Measurements from ENCODE around the gene CREBRF. TPM values are rescaled to one million over a fixed set of nuclear protein-coding genes. Genes with fewer than 3 reads are reported as not detected.

Gene CREBRF
- total and polyA plus RNA-seq, 7 donors = 0.92 to 17.1 (median 13.1) TPM

DNA sequence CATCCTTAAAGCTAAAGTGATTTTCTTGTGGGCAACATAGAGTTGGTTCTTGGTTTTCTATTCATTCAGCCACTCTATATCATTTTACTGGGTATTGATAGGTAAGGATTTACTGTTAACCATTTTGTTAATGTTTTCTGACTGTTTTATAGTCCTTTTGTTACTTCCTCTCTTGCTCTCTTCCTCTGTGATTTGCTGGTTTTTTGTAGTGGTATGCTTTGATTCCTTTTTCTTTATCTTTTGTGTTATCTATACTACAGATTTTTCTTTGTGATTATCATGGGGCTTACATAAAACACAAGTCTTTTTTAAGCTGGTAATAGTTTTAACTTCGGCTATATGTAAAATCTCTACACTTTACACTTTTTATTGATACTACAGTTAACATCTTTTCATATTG lies 43.3 kb downstream of the CREBRF start:
- no peaks in the 10 kb centered on the region for H3K9me3 ChIP-seq
- intact Hi-C loops (cut with DNase I) = no loop called here
- peaks cover 20% of the 10 kb centered on the region for H3K4me1 ChIP-seq
- no peak for DNase-seq
- H3K4me3 ChIP-seq = no peak overlapping the region
- no peaks in the 10 kb centered on the region for H3K27me3 ChIP-seq (ENCODE audit: insufficient read depth in 3 of 3, low read length in 2 of 3)
- ATAC-seq = no peak
- H3K27ac ChIP-seq = no peak overlapping the region
- whole genome bisulfite sequencing, 3 donors = 92 to 98% (median 97%) methylated on average over 1 of the region's 1 CpG
- TF ChIP-seq, protein P1, sequence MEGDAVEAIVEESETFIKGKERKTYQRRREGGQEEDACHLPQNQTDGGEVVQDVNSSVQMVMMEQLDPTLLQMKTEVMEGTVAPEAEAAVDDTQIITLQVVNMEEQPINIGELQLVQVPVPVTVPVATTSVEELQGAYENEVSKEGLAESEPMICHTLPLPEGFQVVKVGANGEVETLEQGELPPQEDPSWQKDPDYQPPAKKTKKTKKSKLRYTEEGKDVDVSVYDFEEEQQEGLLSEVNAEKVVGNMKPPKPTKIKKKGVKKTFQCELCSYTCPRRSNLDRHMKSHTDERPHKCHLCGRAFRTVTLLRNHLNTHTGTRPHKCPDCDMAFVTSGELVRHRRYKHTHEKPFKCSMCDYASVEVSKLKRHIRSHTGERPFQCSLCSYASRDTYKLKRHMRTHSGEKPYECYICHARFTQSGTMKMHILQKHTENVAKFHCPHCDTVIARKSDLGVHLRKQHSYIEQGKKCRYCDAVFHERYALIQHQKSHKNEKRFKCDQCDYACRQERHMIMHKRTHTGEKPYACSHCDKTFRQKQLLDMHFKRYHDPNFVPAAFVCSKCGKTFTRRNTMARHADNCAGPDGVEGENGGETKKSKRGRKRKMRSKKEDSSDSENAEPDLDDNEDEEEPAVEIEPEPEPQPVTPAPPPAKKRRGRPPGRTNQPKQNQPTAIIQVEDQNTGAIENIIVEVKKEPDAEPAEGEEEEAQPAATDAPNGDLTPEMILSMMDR (IDR thresholded peaks at IDR 0.05) = no peak
- H3K36me3 ChIP-seq (ENCODE audit: insufficient read depth in 1 of 2, low read depth in 1 of 2) = no peaks in the 10 kb centered on the region

DNA sequence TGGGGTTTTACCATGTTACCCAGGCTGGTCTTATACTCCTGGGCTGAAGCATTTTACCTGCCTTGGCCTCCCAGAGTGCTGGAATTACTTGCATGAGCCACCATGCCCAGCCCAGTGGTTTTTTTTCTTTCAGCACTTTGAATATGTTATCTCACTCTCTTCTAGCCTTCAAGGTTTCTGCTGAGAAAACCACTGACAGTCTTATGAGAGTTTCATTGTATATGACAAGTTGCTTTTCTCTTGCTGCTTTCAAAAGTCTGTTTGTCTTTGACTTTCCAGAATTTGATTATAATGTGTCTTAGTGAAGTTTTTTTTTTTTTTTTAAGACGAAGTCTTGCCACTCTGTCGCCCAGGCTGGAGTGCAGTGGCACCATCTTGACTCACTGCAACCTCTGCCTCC lies 45.1 kb downstream of the CREBRF start:
- no peak for DNase-seq
- ATAC-seq = no peak
- Histone ChIP-seq H3K9me3 (no peaks in the 10 kb centered on the region), H3K27me3 (ENCODE audit: insufficient read depth in 3 of 3, low read length in 2 of 3) (no peaks in the 10 kb centered on the region), H3K36me3 (ENCODE audit: insufficient read depth in 1 of 2, low read depth in 1 of 2) (no peaks in the 10 kb centered on the region), H3K4me3 (no peak overlapping the region), H3K27ac (no peak overlapping the region), H3K4me1 (peaks cover 16% of the 10 kb centered on the region)
- 95 to 98% (median 97%) methylated on average over 2 of the region's 2 CpGs for WGBS, 3 donors
- TF ChIP-seq, protein P1 (IDR thresholded peaks at IDR 0.05) = no peak
- intact Hi-C loops (cut with DNase I) = no loop called here

DNA sequence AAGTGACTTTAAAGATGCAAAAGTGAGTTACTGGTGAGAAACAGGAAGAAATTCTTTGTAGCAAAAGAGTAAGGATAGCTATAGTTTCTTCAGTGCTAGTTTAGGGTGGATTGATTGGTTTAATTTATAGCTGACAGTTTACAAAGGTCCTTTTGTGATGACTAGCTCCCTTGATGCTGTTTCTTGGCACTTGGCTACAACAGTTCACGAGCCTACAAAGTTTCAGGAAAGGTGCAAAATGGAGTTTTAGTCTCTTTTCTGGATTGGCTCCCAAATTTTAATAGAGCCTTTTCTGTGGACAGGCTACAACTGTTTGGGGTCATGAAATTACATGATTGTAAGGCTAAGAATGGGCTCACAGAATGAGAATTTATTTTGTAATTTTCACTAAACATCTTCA lies 47.3 kb downstream of the CREBRF start:
- DNase-seq (no peak), ATAC-seq (no peak)
- Histone ChIP-seq H3K27me3 (ENCODE audit: insufficient read depth in 3 of 3, low read length in 2 of 3) (no peaks in the 10 kb centered on the region), H3K9me3 (no peaks in the 10 kb centered on the region), H3K36me3 (ENCODE audit: insufficient read depth in 1 of 2, low read depth in 1 of 2) (peaks cover 0 to under 1% of the 10 kb centered on the region in 2 donors), H3K27ac (no peak overlapping the region), H3K4me1 (peaks cover 6% of the 10 kb centered on the region), H3K4me3 (no peak overlapping the region)
- WGBS, 3 donors = 52 to 73% (median 72%) methylated on average over 1 of the region's 1 CpG
- TF ChIP-seq, protein P1 (IDR thresholded peaks at IDR 0.05) = no peak
- intact Hi-C loops (cut with DNase I) = no loop called here

DNA sequence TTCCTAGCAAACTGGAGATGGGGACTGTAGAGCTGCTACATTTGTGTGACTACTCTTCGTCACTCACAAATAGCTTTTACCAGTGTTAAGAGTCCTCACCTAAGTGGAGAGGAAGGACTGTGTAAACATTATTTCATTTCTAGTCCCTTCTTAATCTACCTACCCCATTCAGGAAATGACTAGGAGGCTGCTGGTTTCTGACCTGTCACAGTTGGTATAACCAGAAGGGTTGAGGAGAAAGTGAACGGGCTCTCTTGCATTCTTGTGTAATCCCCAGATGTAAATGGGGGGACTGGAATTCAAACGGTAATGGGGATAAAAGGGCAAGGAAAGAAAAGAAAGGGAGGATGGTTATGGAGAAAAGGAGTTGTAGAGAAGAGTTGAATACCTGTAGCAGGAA lies 52.8 kb downstream of the CREBRF start:
- intact Hi-C loops (cut with DNase I) = no loop called here
- DNase-seq = no peak
- no peaks in the 10 kb centered on the region for H3K9me3 ChIP-seq
- TF ChIP-seq, protein P1 (IDR thresholded peaks at IDR 0.05) = no peak
- ATAC-seq = no peak
- 60 to 63% (median 60%) methylated on average over 3 of the region's 3 CpGs for WGBS, 3 donors
- peaks cover 3 to 56% of the 10 kb centered on the region in 2 donors for H3K36me3 ChIP-seq (ENCODE audit: insufficient read depth in 1 of 2, low read depth in 1 of 2)
- peaks cover under 1% of the 10 kb centered on the region for H3K4me1 ChIP-seq
- no peak overlapping the region for H3K27ac ChIP-seq
- no peak overlapping the region for H3K4me3 ChIP-seq
- no peaks in the 10 kb centered on the region for H3K27me3 ChIP-seq (ENCODE audit: insufficient read depth in 3 of 3, low read length in 2 of 3)

DNA sequence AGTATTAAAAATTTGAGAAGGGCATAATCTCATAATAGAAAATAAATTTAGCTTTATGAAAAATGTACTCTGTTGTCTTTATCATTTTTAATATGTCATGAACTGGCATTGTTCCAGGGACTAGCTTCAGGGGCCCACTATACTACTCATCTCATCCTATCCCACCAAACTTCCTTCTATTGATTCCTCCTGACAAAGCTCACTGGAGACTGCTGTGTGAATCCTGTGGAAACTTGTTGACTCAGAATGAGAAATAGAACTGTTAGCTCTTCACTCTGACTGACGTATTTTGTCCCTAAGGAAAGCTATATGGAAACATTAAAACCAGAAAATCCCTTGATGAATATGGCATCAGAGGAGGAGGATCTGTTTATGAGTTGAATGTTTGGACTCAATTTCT lies 58.4 kb downstream of the CREBRF start:
- Histone ChIP-seq H3K4me1 (no peaks in the 10 kb centered on the region), H3K27ac (no peak overlapping the region), H3K4me3 (no peak overlapping the region), H3K27me3 (ENCODE audit: insufficient read depth in 3 of 3, low read length in 2 of 3) (no peaks in the 10 kb centered on the region), H3K9me3 (peaks cover 3% of the 10 kb centered on the region), H3K36me3 (ENCODE audit: insufficient read depth in 1 of 2, low read depth in 1 of 2) (peaks cover 3 to 73% of the 10 kb centered on the region in 2 donors)
- intact Hi-C loops (cut with DNase I) = no loop called here
- TF ChIP-seq, protein P1 (IDR thresholded peaks at IDR 0.05) = no peak
- 97 to 100% (median 97%) methylated on average over 1 of the region's 1 CpG for WGBS, 3 donors
- no peak for DNase-seq
- no peak for ATAC-seq
